ENCODE data around the gene CEBPE.
A peak's percentile ranks its signal among the peaks of the same experiment; 100 is the strongest.

Gene CEBPE

DNA sequence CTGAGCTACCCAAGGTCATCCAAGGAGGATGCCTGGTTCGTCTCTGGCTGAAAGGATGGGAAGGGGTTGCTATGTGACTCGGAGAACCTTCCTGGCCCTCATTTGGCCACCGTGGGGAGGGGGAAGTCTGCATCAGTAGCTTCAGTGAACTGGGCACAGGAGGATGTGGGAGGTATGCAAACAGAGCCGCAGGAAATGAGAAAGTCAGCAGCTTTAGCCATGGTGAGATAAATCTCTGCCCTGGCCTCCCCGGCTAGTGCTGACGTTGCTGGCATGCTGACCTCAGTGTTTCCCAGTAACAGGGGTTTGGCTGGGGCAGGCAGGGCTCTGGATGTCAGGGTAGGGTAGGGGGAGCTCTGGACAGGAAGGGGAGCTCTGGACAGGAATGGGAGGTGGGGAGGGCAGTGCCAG lies 2.3 kb upstream of the CEBPE start:
- DNase-seq (ENCODE audit: low spot score): no peak
- Histone ChIP-seq H3K27ac (ENCODE audit: poor library complexity, severe bottlenecking) (no peak overlapping the region), H3K4me1 (ENCODE audit: insufficient read depth, poor library complexity, severe bottlenecking) (peaks cover 6% of the 10 kb centered on the region), H3K9me3 (ENCODE audit: severe bottlenecking) (no peaks in the 10 kb centered on the region), H3K4me3 (ENCODE audit: severe bottlenecking) (no peak overlapping the region), H3K36me3 (ENCODE audit: low read depth) (no peaks in the 10 kb centered on the region), H3K27me3 (ENCODE audit: insufficient read depth, poor library complexity, severe bottlenecking) (no peaks in the 10 kb centered on the region)
- no peak for ATAC-seq (ENCODE audit: low read depth)
- TF ChIP-seq, protein P1, sequence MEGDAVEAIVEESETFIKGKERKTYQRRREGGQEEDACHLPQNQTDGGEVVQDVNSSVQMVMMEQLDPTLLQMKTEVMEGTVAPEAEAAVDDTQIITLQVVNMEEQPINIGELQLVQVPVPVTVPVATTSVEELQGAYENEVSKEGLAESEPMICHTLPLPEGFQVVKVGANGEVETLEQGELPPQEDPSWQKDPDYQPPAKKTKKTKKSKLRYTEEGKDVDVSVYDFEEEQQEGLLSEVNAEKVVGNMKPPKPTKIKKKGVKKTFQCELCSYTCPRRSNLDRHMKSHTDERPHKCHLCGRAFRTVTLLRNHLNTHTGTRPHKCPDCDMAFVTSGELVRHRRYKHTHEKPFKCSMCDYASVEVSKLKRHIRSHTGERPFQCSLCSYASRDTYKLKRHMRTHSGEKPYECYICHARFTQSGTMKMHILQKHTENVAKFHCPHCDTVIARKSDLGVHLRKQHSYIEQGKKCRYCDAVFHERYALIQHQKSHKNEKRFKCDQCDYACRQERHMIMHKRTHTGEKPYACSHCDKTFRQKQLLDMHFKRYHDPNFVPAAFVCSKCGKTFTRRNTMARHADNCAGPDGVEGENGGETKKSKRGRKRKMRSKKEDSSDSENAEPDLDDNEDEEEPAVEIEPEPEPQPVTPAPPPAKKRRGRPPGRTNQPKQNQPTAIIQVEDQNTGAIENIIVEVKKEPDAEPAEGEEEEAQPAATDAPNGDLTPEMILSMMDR (IDR thresholded peaks at IDR 0.05; ENCODE audit: poor library complexity, severe bottlenecking): no peak

DNA sequence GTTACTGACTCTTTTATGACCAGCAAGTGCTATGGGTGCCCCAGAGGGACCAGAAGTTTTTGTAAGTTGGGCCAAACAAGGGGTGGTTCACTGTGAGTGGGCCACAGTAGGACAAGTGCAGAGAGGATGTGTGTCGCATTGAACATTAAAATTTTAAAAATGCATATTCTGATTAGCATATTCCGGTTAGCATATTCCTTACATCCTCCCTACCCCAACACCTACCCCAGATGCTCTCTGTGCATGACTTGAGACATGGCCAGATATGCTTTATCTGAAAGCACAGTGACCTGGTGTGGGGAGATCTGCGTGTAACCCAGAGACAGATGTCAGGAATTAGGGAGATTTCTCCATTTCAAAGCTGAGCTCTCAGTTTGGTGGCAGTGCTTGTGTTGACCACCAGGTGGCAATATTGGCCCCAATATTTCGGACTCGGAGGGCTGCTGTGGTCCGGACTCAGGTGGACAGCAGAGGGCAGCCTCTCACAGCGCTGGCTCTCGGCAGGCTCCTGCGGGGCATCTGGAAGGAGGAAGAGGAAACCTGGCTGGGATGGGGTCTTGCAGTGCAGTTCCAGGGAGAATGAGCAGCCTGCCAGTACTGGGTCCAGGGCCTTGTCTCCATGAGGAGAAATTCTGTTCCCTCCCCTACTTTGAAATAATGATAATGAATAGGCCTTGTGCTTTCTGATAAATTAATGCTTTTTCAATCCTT lies 1.6 kb upstream of the CEBPE start:
- Histone ChIP-seq H3K27me3 (ENCODE audit: insufficient read depth, poor library complexity, severe bottlenecking) (no peaks in the 10 kb centered on the region), H3K27ac (ENCODE audit: poor library complexity, severe bottlenecking) (no peak overlapping the region), H3K4me3 (ENCODE audit: severe bottlenecking) (no peak overlapping the region), H3K36me3 (ENCODE audit: low read depth) (no peaks in the 10 kb centered on the region), H3K4me1 (ENCODE audit: insufficient read depth, poor library complexity, severe bottlenecking) (peaks cover 10% of the 10 kb centered on the region), H3K9me3 (ENCODE audit: severe bottlenecking) (no peaks in the 10 kb centered on the region)
- TF ChIP-seq, protein P1 (IDR thresholded peaks at IDR 0.05; ENCODE audit: poor library complexity, severe bottlenecking): peak; percentile 100
- DNase-seq (ENCODE audit: low spot score): no peak
- peak; percentile 86 for ATAC-seq (ENCODE audit: low read depth)

DNA sequence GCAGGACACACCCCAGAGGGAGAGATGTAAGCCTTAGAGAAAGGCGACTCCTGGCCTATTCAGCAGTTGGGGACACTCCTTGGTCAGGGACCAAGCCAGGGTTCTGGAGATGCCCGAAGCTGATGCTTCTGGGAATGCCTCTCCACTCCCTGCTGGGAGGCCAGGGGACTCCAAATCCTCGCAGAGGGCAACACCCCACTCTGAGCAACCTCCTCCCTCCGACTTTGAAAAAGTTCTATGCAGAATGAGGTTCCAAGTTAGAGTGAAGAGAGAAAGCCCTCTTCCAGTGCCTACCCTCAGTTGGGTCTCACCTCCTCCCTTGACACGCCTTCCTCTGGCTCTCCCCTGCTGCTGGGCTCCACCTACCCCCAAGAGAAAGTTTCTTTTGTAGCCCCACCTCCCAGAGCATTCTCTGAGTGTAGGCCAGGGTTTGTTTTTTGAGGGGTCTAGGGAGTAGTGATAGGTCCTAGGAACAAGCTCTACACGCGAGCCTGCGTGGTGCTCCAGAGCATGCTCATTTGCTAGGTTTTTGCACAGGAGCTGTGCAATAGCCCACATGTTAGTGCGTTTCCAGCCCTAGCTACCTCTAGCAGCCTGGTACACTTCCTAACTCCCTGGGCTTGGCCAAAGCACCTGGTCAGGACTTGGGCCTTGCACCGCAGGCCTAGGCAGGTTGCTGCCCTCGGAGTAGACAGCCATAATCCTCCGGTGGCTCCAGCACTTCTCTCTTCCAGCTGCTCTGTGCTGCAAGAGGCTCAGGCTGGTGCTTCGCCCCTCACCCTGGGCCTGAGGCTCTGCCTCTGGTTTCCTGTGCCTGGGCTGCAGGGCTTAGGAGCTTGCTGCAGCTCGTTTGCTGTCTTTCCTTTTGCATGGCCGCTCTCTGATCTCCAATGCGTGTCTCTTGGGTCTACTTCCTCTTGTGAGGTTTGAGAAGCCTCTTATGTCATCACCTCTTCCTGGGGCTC lies 590 bp upstream of the CEBPE start:
- Histone ChIP-seq H3K27ac (ENCODE audit: poor library complexity, severe bottlenecking) (no peak overlapping the region), H3K36me3 (ENCODE audit: low read depth) (no peaks in the 10 kb centered on the region), H3K27me3 (ENCODE audit: insufficient read depth, poor library complexity, severe bottlenecking) (no peaks in the 10 kb centered on the region), H3K4me1 (ENCODE audit: insufficient read depth, poor library complexity, severe bottlenecking) (peaks cover 18% of the 10 kb centered on the region), H3K9me3 (ENCODE audit: severe bottlenecking) (no peaks in the 10 kb centered on the region), H3K4me3 (ENCODE audit: severe bottlenecking) (no peak overlapping the region)
- TF ChIP-seq, protein P1 (IDR thresholded peaks at IDR 0.05; ENCODE audit: poor library complexity, severe bottlenecking): no peak
- DNase-seq (ENCODE audit: low spot score) (no peak), ATAC-seq (ENCODE audit: low read depth) (no peak)

DNA sequence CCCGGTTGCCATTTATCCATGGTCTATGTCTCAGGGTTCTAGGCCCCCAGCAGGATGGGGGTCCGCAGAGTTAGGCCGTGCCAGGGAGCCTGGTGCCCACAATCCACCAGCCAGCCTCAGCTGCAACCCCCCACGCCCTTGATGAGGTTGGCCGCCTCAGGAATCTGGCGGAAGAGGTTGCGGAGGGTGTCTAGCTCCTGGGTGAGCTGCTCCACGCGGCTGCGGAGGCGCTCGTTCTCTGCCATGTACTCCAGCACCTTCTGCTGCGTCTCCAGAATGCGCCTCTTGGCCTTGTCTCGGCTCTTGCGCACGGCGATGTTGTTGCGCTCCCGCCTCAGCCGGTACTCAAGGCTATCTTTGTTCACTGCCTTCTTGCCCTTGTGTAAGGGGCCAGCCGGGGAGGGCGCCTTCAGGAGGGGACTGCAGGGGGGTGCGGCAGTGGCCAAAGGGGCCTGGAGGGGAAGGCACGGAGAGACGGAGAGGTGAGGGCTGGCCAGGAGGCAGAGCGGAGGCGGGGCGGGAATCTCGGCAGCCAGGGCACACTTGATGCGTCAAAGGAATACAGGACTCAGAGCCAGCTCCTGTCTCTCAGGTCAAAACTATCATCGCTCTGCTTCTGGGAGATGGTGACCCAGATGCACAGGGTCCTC lies 1.6 kb downstream of the CEBPE start:
- TF ChIP-seq, protein P1 (IDR thresholded peaks at IDR 0.05; ENCODE audit: poor library complexity, severe bottlenecking): no peak
- H3K9me3 ChIP-seq (ENCODE audit: severe bottlenecking): no peaks in the 10 kb centered on the region
- DNase-seq (ENCODE audit: low spot score) (no peak), ATAC-seq (ENCODE audit: low read depth) (no peak)
- H3K4me3 ChIP-seq (ENCODE audit: severe bottlenecking): no peak overlapping the region
- no peaks in the 10 kb centered on the region for H3K27me3 ChIP-seq (ENCODE audit: insufficient read depth, poor library complexity, severe bottlenecking)
- no peak overlapping the region for H3K27ac ChIP-seq (ENCODE audit: poor library complexity, severe bottlenecking)
- no peaks in the 10 kb centered on the region for H3K36me3 ChIP-seq (ENCODE audit: low read depth)
- H3K4me1 ChIP-seq (ENCODE audit: insufficient read depth, poor library complexity, severe bottlenecking): peaks cover 26% of the 10 kb centered on the region
